ENCODE results near the gene SMIM27.
"Not testable (repeated sequence)": the region's sequence is repeated elsewhere in the genome, so short reads cannot be mapped to it uniquely, and the experiment has no call there.

The SMIM27 gene

GRCh38 chr9:32599021-32599420 lies 46.9 kb downstream of the SMIM27 start:
- not testable (repeated sequence) for H3K56ac ChIP-seq (ENCODE audit: low read length); H3K4me2 ChIP-seq (ENCODE audit: low read length); H3K79me2 ChIP-seq (ENCODE audit: control insufficient read depth, insufficient read depth, low read length); DNase-seq; H3K36me3 ChIP-seq (ENCODE audit: control insufficient read depth, insufficient read depth, low read length); H3K4ac ChIP-seq (ENCODE audit: low read depth, low read length); H3K27ac ChIP-seq (ENCODE audit: low read depth, low read length); H2AK5ac ChIP-seq (ENCODE audit: low read length); H2BK120ac ChIP-seq (ENCODE audit: low read depth, low read length); H3K9ac ChIP-seq (ENCODE audit: low read length); H3K79me1 ChIP-seq (ENCODE audit: low read length); H2BK5ac ChIP-seq (ENCODE audit: low read length); H2BK15ac ChIP-seq (replicated peaks; ENCODE audit: low read depth); H4K5ac ChIP-seq (ENCODE audit: low read length); H3K4me1 ChIP-seq (ENCODE audit: control insufficient read depth, low read depth, low read length); H3K18ac ChIP-seq (ENCODE audit: low read length); H3K4me3 ChIP-seq (ENCODE audit: low read length); H3K23ac ChIP-seq (ENCODE audit: low read length); H4K8ac ChIP-seq (ENCODE audit: low read depth, low read length); H3K27me3 ChIP-seq (ENCODE audit: insufficient read depth, low read length, poor library complexity)
- no CpG with 5 or more reads among the region's 3 CpGs for WGBS (ENCODE audit: extremely low coverage, insufficient coverage, low lambda C conversion rate)
